Fibroblast of lung (primary cell): ENCODE measurements around the gene CHTOP. TPM values are rescaled to one million over a fixed set of nuclear protein-coding genes. Genes with fewer than 3 reads are reported as not detected.

Experiments
- DNase-seq, 2 donors: peaks; one replicate each; pipeline versions ENCODE4 v3.0.0 to v3.0.0-alpha.2; 2010; ENCODE audit warnings: low read depth in 2 of 2
- H2AFZ ChIP-seq: 2 replicates; pipeline ENCODE4 v1.5.1; 2012; ENCODE audit warnings: low read length, control low read depth, inconsistent platforms
- H3K27ac ChIP-seq: 2 replicates; pipeline ENCODE4 v1.5.1; 2011; ENCODE audit warnings: low read length, control low read depth; ENCODE audit not compliant: insufficient read depth
- H3K27me3 ChIP-seq: 2 replicates; pipeline ENCODE4 v1.5.1; 2011; ENCODE audit warnings: mild to moderate bottlenecking, low read length; ENCODE audit not compliant: control insufficient read depth, insufficient read depth
- H3K36me3 ChIP-seq: 2 replicates; pipeline ENCODE4 v1.5.1; 2011; ENCODE audit warnings: low read length; ENCODE audit not compliant: control insufficient read depth, insufficient read depth
- H3K4me1 ChIP-seq: 2 replicates; pipeline ENCODE4 v1.5.1; 2011; ENCODE audit warnings: low read length; ENCODE audit not compliant: control insufficient read depth, insufficient read depth; ENCODE audit errors: extremely low read depth
- H3K4me2 ChIP-seq: 2 replicates; pipeline ENCODE4 v1.5.1; 2011; ENCODE audit warnings: low read length, control low read depth; ENCODE audit not compliant: insufficient read depth; ENCODE audit errors: extremely low read depth
- H3K4me3 ChIP-seq, 4 experiments: fragments of 200-600 bp in 1 of 4; sonication (generic) in 1 of 4; replicated peaks in 1 of 4; 2 replicates each; pipeline ENCODE4 v1.5.1; 2011 to 2016; ENCODE audit warnings: low read length in 4 of 4, low read depth in 3 of 4, mild to moderate bottlenecking in 3 of 4, control low read depth in 2 of 4, inconsistent platforms in 1 of 4, mixed read lengths in 1 of 4; ENCODE audit not compliant: insufficient read depth in 1 of 4; ENCODE audit errors: control extremely low read depth in 1 of 4
- H3K79me2 ChIP-seq: 2 replicates; pipeline ENCODE4 v1.5.1; 2012; ENCODE audit warnings: mild to moderate bottlenecking, low read length, inconsistent platforms; ENCODE audit not compliant: control insufficient read depth, insufficient read depth
- H3K9ac ChIP-seq: 2 replicates; pipeline ENCODE4 v1.5.1; 2011; ENCODE audit warnings: mild to moderate bottlenecking, low read length, control low read depth; ENCODE audit not compliant: insufficient read depth
- H3K9me3 ChIP-seq: 2 replicates; pipeline ENCODE4 v1.5.1; 2012; ENCODE audit warnings: low read depth, low read length; ENCODE audit not compliant: control insufficient read depth, insufficient read depth
- H4K20me1 ChIP-seq: 2 replicates; pipeline ENCODE4 v1.5.1; 2011; ENCODE audit warnings: low read length; ENCODE audit not compliant: control insufficient read depth, insufficient read depth; ENCODE audit errors: extremely low read depth
- EZH2 ChIP-seq: IDR thresholded peaks from 2 replicates; pipeline ENCODE4 v1.5.1; 2012; ENCODE audit warnings: low read length, control low read depth, mild to moderate bottlenecking; ENCODE audit errors: missing control alignments
- polyA plus RNA-seq, 2 donors: library from polyadenylated mRNA; depleted of rRNA in 1 of 2; stranded (reverse) in 1 of 2; unstranded in 1 of 2; fragments of >200 nt; gene quantifications; 2 replicates each; pipeline ENCODE4 v1.2.1, GENCODE V29; 2011 to 2012; ENCODE audit warnings: missing spikeins in 1 of 2
- total RNA-seq: library from RNA; depleted of rRNA; stranded (reverse); fragments of >200 nt; gene quantifications from 2 replicates; pipeline ENCODE4 v1.2.1, GENCODE V29; 2014
- TF ChIP-seq, protein P1 (sequence below), 2 donors: IDR thresholded peaks in 1 of 2; conservative IDR thresholded peaks in 1 of 2; 1 replicate in 1 of 2; 2 replicates in 1 of 2; pipeline ENCODE4 v1.5.1; 2011 to 2012; ENCODE audit warnings: low read length in 2 of 2, control low read depth in 1 of 2, inconsistent platforms in 1 of 2, low read depth in 1 of 2, mild to moderate bottlenecking in 1 of 2

Gene CHTOP
- total and polyA plus RNA-seq, 2 donors (not counting 1 experiment from before 2014, with no cell fraction given), result 34.0 to 47.6 TPM

DNA sequence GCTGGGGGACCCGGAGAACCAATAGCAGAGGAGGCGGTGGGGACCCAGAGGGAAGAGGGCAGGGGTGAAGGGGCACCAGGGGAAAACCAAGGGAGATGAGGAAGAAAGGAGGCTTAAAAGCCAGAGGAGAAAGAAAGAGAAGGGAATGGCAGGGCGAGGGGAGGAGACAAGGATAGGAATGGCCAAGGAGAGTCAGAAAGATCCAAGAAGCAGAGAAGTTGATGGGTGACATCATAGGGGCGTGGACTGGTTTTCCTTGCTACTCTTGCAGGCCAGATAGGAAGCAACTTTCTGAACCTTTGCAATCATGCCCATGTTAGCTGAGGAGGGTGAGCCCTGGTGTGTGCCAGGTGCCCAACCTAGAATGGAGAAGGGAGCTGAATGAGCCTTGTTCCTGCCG, 50.0 kb downstream of the CHTOP start:
- H3K4me2 ChIP-seq, result no peak overlapping the region
- no peak overlapping the region for H3K9ac ChIP-seq
- H3K9me3 ChIP-seq, result no peaks in the 10 kb centered on the region
- H3K4me1 ChIP-seq, result peaks cover 5% of the 10 kb centered on the region
- H3K27me3 ChIP-seq, result peaks cover 33% of the 10 kb centered on the region
- H3K27ac ChIP-seq, result no peak overlapping the region
- no peak for DNase-seq
- H3K79me2 ChIP-seq, result no peaks in the 10 kb centered on the region
- no peak overlapping the region for H3K4me3 ChIP-seq
- no peak overlapping the region for H2AFZ ChIP-seq
- H3K36me3 ChIP-seq, result no peaks in the 10 kb centered on the region
- TF ChIP-seq, protein P1, sequence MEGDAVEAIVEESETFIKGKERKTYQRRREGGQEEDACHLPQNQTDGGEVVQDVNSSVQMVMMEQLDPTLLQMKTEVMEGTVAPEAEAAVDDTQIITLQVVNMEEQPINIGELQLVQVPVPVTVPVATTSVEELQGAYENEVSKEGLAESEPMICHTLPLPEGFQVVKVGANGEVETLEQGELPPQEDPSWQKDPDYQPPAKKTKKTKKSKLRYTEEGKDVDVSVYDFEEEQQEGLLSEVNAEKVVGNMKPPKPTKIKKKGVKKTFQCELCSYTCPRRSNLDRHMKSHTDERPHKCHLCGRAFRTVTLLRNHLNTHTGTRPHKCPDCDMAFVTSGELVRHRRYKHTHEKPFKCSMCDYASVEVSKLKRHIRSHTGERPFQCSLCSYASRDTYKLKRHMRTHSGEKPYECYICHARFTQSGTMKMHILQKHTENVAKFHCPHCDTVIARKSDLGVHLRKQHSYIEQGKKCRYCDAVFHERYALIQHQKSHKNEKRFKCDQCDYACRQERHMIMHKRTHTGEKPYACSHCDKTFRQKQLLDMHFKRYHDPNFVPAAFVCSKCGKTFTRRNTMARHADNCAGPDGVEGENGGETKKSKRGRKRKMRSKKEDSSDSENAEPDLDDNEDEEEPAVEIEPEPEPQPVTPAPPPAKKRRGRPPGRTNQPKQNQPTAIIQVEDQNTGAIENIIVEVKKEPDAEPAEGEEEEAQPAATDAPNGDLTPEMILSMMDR (conservative IDR thresholded peaks at IDR 0.05 in 1 of 2, IDR thresholded peaks at IDR 0.05 in 1 of 2; ENCODE audit: low read depth in 1 of 2, low read length in 2 of 2), result no peak
- TF ChIP-seq EZH2, result no peak
- H4K20me1 ChIP-seq, result no peaks in the 10 kb centered on the region

DNA sequence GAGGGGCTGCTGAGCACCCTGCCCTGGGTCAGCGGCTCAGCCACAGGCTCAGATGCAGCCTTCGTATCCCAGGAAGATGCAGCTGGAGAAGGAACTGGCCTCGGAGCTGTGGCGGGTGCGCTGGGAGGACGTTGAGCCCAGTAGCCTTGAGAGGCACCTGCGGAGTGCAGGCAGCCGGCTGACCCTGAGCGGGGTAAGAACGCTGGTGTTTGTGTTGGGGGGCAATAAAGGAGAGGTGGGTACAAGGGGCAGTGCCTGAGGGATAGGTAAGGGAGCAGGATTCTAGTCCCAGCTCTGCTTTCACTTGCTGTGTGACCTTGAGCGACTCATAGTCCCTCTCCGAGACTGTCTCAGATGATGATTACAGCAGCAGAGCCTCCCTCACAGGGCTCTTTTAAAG, 51.0 kb downstream of the CHTOP start:
- no peak overlapping the region for H3K9ac ChIP-seq

DNA sequence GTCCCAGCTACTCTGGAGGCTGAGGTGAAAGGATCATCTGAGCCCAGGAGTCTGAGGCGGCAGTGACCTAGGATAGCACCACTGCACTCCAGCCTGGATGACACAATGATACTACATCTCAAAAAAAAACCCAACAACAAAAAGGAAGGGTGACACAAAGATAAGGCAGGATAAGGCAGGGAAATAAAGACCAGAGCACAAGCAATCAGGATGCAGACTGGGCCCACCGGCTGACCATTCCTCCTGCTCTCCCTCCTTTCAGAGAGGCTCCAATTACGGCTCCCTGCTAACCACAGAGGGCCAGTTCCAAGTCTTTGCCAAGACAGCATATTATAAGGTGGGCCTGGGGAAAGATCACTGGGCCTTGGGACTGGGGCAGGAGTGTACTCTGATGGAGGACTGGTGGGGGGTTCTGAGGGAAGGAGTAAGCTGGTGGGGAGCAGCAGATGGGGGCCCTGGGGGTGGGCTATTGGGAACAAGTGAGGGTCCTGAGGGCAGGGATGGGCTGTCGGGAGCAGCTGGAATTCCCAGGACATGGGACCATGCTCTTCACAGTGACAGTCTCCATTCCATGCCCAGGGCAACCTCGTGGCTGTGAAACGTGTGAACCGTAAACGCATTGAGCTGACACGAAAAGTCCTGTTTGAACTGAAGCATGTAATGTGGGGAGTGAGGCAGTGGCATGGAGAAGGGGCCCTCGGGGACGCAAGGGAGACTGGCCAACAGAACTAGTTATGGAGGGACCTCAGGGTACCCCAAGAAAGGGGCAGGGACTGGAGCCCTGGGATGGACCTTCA, 51.9 kb downstream of the CHTOP start:
- no peak overlapping the region for H2AFZ ChIP-seq
- no peaks in the 10 kb centered on the region for H3K79me2 ChIP-seq
- H3K27ac ChIP-seq, result no peak overlapping the region
- H3K4me2 ChIP-seq, result no peak overlapping the region
- DNase-seq, result no peak
- no peaks in the 10 kb centered on the region for H4K20me1 ChIP-seq
- peaks cover 15% of the 10 kb centered on the region for H3K27me3 ChIP-seq
- no peak overlapping the region for H3K4me3 ChIP-seq
- no peaks in the 10 kb centered on the region for H3K9me3 ChIP-seq
- no peaks in the 10 kb centered on the region for H3K36me3 ChIP-seq
- H3K4me1 ChIP-seq, result peaks cover 2% of the 10 kb centered on the region
- H3K9ac ChIP-seq, result no peak overlapping the region
- TF ChIP-seq, protein P1 (conservative IDR thresholded peaks at IDR 0.05 in 1 of 2, IDR thresholded peaks at IDR 0.05 in 1 of 2; ENCODE audit: low read depth in 1 of 2, low read length in 2 of 2), result no peak
- TF ChIP-seq EZH2, result no peak

More for the DNA sequence above, 51.0 kb downstream of the CHTOP start:
- no peak for TF ChIP-seq EZH2
- TF ChIP-seq, protein P1 (conservative IDR thresholded peaks at IDR 0.05 in 1 of 2, IDR thresholded peaks at IDR 0.05 in 1 of 2; ENCODE audit: low read depth in 1 of 2, low read length in 2 of 2), result no peak
- H3K79me2 ChIP-seq, result no peaks in the 10 kb centered on the region
- H3K27me3 ChIP-seq, result peaks cover 22% of the 10 kb centered on the region
- no peak overlapping the region for H3K4me2 ChIP-seq
- H3K4me3 ChIP-seq, result no peak overlapping the region
- no peak overlapping the region for H2AFZ ChIP-seq
- H3K4me1 ChIP-seq, result peaks cover 2% of the 10 kb centered on the region
- no peaks in the 10 kb centered on the region for H4K20me1 ChIP-seq
- DNase-seq, result no peak
- no peak overlapping the region for H3K27ac ChIP-seq
- no peaks in the 10 kb centered on the region for H3K36me3 ChIP-seq
- no peaks in the 10 kb centered on the region for H3K9me3 ChIP-seq
